NCI-H524 treated with DMSO at 0.1 percent for 48 hours (cell line): ENCODE results near the gene SPECC1L.

Experiments
- DNase-seq: peaks from one replicate; lab custom pipeline; 2025; lab: John Stamatoyannopoulos, UW

SPECC1L gene

DNA sequence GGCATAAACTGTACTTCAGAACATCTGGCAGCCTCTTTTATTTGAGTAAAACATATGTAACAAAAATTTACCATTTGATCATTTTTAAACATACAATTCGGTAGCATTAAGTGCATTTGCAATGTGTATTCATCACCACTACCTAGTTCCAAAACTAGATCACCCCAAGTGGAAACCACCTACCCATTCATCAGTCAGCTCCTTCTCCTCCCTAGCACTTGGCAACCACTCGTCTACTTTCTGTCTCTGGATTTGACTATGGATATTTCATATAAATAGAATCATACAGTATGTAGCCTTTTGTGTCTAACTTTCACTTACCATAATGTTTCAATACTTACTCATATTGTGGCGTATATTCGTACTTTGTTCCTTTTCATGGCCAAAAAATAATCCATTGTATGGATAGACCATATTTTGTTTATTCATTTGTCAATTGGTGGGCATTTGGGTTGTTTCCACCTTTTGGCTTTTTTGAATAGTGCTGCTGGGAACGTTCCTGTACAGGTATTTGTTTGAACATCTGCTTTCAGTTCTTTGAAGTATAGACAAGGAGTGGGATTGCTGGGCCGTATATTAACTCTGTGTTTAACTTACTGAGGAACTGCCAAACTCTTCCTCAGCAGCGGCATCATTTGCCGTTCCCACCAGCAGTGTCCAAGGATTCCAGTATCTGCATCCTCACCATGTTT, 129.5 kb downstream of the SPECC1L start:
- no peak for DNase-seq

DNA sequence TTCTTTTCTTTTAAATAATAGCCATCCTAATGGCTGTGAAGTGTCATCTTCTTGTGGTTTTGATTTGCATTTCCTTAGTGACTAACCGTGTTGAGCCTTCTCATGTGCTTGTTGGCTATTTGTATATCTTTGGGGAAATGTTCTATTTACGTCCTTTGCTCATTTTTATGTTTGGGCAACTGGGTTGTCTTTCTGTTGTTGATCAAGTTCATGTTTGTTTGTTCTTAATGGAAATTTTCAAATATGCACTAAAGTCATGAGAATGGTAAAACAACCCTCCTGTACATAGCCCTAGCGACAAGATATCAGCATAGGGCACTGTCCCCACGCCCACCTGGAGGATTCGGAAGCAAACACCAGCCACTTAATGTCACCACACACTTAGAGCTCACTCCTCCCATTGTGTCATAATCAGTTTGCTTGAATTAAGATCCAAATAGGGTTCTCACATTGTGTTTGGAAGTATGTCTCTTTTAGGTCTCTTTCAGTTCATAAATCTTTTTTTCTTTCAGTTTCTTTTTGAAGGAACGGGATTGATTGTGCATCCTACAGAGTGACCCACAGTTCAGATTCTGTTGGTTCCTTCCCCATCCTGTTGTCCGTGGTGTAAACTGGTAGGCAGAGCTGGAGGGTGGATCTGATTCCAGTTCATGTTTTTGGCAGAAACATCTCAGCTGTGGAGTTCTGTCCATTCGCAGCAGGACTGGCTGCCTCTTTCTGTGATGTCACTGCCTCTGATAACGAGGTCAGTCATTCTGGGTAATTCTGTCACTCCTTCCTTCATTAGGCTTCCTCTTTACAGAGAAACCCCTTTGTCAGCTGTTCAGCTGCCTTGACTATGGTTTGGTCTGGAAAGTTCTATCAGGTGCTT, 130.3 kb downstream of the SPECC1L start:
- DNase-seq = no peak

DNA sequence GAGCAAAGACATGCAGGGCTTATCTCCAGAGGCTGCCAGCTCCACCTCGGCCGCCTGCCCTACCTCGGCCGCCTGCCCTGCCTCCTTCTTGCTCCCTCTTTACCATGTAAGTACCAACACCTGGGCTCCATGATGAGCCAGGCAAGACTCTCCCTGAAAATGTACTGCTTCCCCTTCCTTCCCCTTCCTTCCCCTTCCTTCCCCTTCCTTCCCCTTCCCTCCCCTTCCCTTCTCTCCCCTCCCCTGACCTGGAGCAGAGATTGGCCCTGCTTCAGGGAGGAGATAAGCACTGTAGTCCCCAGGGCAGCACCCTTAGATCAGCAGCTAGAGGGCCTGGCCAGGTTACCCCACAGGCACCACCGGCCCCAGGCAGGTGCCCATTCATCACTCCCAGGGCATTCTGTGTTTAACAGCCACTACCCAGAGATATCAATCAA, 131.3 kb downstream of the SPECC1L start:
- DNase-seq = no peak

DNA sequence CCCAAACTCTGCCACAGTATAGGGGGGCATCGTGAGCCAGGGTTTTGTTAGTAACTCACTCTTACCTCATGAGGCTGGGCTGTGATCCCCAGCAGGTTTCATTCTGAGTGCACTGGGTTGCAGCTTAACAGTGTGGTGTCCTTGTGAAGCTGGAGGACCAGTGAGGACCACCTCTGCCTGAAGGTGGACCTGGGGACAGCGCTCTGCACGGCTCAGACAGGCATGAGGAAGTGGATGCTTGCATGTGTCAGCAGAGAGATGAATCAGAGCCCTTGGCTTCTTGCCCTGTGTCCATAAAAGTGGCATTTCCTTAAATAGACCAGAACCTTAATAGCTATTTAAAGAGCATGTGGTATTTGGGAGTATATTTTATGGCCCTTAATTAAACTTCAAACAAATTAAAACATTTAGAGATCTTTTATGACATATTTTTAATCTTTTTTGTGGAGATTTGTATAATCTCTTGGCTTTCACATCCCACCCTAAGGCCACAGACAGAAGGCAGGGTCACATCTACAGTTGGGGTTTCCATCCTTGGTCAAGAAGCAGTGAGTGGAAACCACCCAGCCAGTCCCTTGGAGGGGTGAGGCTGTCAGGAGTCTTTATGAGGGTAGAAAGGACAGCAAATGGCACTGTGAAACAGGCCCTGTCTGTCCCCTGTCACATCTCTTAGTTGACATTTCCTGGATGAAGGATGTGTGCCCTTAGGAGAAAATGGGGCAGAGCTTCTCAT, 132.0 kb downstream of the SPECC1L start:
- no peak for DNase-seq

DNA sequence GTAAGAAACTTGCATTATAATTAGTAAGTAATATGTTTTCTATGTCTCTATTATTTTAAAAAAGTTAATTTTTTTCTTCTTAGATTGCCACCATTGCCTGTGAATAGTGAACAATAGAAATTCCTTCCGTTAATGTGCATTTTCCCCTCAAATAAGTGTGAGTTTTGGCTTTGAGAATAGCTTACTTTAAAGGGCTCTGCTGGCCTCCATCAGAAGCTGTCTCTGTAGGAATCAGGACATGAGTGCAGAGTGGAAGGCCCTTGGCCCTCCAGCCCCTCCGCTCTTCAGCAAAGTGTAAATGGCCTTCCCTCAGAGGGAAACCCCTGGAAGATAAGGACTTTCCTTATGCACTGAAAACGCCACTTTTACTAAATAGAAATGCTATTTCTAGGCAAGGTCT, 132.7 kb downstream of the SPECC1L start:
- no peak for DNase-seq

DNA sequence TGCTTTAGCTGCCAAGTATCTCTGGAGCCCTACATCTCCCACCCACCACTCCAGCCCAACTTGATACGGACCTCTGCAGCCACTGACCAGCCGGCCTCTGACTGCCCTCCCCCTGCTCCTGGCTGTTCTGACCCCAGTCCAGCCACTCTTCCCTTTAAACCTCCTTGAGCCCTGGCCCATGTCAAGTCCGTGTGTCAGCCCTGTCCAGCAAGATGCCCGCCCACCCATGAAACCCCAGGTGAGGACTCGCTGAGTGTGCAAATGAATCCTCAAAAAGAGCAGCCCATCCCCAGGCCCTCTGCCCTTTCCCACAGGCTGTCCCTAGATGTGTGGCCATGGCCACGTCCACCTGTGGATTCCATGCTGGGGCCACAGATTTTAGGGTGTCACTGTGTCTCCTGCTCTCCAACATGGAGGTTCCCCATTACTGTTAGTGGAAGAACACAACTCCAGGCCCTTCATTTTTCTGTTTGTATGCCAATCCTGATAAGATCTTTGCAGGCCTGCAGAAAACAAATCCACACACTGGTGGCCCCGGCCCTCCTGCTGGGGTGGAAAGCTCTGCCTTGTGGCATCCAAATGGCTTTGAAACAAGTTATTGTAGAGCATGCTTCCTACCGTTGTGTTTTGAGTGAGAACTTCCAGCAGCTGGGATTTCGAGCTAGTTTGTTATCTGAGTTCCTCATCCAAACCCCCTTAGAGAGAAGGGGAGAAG, 134.1 kb downstream of the SPECC1L start:
- no peak for DNase-seq

DNA sequence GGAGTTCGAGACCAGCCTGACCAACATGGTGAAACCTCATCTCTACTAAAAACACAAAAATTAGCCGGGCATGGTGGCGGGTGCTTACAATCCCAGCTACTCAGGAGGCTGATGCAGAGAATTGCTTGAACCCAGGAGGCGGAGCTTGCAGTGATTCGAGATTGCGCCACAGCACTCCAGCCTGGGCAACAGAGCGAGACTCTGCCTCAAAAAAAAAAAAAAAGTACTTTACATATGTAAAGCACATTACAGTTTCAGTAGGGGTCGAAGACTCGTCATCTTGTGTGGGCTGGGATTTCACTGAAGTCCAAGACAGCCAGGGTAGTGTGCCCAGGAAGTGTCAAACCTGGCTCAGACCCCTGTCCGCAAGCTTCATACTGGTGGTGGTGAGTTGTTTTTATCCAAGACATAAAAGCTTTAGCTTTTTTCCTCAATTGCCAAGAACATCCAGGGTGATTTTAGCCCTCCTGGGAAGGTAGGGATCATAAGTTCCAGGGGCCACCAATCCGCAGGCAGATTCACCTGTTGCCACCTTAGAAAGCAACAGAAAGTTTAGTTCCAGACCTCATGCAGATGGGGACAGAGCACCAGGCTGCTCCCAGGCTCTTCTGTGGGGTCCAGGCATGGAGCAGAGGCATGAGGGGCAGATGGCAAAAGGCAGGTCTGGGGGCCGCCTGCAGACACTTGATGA, 135.1 kb downstream of the SPECC1L start:
- DNase-seq = no peak

DNA sequence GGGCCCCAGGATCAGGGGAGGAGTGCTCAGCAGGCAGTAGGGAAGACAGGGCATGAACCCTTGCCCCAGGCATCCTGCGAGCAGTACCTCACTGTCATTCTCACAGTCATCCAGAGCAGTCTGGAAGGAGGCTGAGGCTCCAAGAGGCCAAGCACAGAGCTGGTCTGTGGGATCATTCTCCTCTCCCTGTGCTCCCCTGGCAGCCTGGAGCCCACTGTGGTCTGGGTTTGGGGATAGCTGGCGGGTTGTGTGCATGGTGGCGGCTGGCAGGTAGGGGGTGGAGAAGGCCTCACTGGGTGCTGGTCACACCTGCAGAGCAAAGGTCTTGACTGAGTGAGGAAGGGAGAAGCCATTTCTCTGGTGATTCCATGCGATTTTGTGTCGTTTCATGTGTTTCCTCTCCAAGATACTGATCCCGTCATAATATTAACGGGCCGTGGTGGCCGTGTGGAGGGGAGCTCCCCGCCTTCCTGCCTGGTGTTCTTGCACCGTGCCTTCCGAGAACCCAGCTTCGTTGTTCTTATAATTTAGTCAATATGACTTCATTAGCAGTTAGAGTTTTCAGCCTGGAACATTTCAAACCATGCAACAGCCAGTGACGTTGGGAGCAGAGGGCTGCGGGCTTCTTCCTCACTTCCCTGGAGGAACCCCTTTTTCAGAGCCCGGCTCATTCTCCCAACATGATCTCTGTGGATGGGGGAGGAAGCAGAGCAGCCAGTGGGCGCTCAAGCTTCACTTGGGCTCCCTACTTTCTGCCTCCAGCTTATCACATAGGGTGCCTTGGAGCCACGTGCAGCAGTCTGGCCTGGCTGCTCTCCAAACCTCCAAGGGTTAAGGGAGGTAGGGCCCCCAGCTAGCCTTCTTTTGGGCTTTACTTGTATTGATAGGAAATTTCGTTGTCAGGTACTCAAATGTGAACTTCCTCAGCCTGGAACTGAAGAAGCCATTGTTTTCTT, 136.0 kb downstream of the SPECC1L start:
- no peak for DNase-seq

DNA sequence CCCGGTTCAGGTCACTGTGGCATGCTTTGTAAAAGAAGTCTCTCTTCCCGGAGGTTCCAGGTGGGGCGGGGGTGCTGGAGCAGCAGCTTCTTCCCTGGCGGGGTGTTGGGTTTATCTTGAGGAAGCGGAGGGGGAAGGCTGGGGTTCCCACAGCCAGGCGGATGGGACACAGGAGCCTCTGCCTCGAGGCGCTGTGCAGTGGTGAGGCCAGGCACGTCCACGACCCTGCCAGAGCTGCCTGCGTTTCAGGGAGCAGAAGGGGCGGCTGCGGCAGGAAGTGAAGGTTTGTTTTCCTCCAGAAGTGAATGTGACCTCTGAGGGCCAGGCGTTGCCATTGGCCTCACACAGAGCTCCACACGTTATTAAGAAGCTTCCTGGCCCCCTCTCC, 136.6 kb downstream of the SPECC1L start:
- DNase-seq = no peak

DNA sequence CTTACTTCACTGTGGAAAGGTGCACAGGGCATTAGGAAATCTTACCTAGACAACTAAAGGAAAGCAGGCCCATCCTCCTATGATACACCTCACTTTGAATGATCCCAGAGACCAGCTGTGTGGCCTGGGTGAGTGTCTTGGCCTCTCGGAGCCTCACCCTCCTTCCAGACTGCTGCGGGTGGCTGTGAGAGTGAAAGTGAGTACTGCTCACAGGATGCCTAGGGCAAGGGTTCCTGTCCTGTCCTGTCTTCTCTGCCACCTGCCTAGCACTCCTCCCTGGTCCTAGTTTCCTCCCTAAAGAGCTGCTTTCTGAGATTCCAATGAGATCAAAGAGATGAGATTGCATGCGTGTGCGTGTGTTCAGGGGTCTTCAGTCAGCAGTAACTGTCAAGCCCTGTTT, 137.3 kb downstream of the SPECC1L start:
- no peak for DNase-seq

DNA sequence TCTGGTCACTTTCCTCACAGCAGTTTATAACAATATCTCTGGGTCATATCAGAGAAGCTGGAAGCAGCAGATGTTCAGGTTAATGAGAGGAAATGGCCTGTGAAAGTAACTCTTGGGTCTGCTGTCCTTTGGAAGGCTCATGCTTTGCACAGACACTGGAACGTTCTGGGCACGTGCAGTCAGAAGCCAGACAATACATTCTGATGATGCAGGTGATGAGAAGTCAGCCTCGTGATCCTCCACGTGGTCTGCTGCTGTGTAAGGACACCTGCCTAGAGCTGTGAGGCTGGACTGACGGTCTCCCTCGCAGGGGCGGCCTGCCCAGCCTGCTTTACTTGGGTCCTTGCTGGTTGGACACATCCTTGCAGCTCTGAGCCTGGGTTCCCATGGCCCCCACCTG, 138.0 kb downstream of the SPECC1L start:
- DNase-seq = no peak

DNA sequence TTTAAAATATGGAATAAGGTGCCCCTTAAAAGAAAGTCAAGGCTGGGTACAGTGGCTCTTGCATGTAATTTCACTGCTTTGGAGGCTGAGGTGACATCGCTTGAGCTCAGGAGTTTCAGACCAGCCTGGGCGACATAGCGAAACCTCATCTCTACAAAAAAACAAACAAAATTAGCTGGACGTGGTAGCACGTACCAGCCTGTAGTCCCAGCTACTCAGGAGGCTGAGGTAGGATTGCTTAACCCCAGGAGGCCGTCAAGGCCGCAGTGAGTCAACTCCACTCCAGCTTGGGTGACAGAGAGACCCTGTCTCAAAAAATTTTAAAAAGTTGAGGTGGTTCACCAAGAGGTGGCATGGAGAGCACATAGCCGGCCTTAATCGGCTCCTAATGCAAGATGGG, 139.1 kb downstream of the SPECC1L start:
- DNase-seq = no peak

DNA sequence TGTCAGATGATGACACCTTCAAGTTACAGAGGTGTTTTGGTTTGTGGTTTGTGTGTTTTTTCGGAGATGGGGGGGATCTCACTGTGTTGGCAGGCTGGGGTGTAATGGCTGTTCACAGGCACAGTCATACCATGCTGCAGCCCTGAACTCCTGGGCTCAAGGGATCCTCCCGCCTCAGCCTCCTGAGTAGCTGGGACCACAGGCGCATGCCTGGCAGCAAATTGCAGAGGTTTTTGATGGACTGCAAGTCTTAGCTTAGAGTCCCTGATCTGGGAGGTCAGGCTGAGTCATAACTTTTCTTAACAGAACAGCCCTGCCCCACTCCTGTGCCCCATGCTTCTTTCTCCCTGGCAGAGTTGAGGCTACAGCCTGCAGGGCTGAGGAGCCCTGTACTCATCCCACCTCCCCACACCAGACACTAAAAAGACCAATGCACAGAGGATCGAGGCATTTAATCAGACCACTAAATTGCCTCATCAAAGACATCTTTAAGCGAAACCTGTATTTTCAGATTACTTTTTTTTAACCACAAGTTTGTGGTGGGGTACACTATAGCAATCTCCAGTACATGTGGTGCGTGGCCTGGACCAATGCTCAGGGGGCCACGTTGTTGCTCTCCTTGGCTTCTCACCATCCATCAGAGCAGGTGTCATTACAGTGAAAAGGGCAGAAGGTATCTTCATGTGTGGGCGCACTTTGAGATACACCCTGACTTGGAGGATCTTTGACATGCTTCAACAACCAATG, 139.7 kb downstream of the SPECC1L start:
- no peak for DNase-seq

DNA sequence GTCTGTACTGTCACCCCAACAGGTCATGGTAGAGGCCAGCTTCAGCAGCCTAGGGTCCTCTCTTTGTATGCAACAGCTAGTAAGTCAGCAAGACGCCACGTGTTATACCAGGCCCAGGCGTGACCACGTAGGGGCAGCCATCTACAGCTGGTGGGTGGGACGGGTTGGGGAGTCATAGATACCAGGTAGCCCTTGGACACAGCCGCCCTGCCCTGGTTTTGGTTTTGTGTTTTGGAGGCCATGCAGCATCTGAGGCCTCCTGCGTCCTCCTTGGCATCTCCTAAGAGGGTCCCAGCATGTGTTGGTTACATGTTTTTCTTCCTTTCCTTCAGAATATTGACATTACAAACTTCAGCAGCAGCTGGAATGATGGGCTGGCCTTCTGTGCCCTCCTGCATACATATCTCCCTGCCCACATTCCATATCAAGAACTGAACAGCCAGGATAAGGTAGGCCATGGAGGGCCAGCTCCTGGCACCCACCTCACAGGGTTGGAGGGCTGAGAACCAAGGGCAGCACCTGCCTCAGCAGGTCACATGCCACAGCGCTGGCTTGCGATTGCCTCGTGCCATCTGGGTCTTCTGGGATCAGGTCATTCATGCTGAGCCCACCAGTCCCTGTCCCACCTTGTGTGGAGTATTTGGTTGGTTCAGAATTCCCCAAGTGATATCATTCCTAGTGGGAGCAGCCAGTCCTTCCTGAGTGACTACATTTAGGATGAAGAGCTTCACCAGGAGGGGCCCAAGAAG, 140.8 kb downstream of the SPECC1L start:
- no peak for DNase-seq

DNA sequence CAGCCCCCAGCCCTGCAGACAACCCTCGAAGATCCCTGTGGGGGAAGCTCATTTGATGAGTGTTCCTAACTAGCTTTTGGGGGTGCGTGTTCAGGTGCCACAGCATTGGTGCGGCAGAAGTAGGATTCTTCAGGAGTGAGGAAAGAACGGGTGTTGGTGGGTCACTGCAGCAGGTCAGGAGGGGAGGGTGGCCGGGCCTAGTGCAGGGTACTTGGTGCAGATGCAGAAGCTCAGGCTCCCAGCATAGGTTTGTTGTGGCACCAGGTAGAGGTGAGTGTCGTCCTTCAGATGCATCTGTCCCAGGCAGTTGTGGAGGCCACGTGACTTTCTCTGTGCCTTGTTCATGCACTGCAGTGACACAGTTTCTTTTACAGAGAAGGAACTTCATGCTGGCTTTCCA, 141.6 kb downstream of the SPECC1L start:
- DNase-seq = no peak

DNA sequence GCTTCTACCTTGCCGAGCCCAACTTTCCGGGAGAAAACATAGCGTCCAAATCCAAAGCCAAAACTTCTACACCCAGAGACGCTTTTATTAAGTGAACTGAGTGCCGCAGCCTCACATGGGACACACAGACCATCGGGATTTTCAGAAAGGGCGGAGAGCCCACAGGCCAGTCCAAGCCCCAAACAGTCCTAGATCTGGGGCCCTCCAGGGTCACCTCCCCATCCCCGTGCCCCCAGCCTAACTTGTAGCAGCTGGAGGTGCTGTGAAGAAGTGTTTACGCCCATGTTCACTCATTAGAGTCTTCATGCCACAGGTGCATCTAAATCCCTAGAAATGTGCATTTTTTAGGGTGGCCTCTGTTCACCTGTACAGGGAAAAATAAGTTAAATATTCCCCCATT, 142.6 kb downstream of the SPECC1L start:
- no peak for DNase-seq

DNA sequence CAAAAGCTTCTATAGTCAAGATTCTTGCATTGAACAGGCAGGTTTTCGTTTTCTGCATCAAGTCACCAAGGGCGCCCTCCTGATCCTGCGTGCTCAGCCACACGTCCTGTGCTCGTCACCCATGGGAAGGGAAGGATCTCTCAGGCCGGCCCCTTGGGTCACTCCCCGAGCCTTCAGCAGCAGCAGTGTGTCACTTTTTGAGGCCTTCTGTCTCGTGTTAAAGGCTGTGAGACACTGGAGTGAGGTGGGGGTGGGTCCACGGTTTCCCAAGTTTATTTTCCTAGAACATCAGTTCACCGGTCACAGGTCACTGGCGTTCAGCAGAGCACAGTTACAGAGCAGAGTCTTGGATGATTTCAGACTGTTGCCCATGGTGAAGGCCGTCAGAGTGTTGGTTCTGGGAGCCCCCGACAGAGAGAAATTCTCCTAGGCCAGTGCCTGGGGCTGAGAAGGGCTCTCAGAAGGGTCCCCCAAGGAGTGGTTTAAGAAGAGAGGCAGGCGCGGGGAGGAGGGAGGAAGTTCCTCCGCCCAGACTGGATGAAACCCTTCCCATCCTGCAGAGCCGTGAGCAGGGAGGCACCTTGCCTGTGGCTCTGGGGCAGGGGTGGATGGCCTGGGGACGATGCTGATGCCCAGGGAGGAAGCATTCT, 143.2 kb downstream of the SPECC1L start:
- no peak for DNase-seq

DNA sequence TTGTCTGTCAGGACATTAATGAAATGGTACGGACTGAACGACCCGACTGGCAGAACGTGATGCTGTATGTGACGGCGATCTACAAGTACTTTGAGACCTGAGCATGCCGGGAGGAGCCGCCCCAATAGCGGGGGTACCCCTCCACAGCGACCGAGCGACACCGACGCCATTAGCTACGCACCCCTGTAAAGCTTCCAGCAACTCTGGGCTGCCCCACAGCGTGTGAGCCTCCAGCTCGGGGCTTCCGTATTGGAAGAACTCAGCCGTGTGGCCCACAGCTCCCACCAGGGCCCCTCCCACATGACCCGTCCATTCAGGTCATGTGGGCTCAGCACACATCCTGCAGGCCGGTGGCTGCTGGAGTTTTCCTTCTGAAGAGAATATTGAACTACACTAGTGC, 143.9 kb downstream of the SPECC1L start:
- DNase-seq = no peak
